Subcutaneous abdominal adipose tissue (tissue), 5 donors: ENCODE results near the gene SHISA6.

Experiments used
- H3K27ac ChIP-seq: one replicate; pipeline ENCODE4 v1.7.0; 2013; ENCODE audit warnings: low read depth, mild to moderate bottlenecking, inconsistent platforms, low read length, moderate library complexity
- H3K27me3 ChIP-seq, 5 donors: one replicate each; pipeline ENCODE4 v1.7.0; 2013; ENCODE audit warnings: low read length in 5 of 5, inconsistent platforms in 1 of 5; ENCODE audit not compliant: control insufficient read depth in 5 of 5, insufficient read depth in 4 of 5
- H3K36me3 ChIP-seq, 5 donors: one replicate each; pipeline ENCODE4 v1.7.0; 2013; ENCODE audit warnings: low read length in 5 of 5; ENCODE audit not compliant: control insufficient read depth in 5 of 5, insufficient read depth in 5 of 5
- H3K4me1 ChIP-seq, 5 donors: one replicate each; pipeline ENCODE4 v1.7.0; 2013; ENCODE audit warnings: low read length in 5 of 5, mild to moderate bottlenecking in 3 of 5, moderate library complexity in 1 of 5; ENCODE audit not compliant: control insufficient read depth in 5 of 5, insufficient read depth in 5 of 5
- H3K4me3 ChIP-seq, 5 donors: one replicate each; pipeline ENCODE4 v1.7.0; 2013; ENCODE audit warnings: low read length in 5 of 5, low read depth in 1 of 5
- H3K9ac ChIP-seq, 5 donors: one replicate each; pipeline ENCODE4 v1.7.0; 2013; ENCODE audit warnings: low read length in 5 of 5, mild to moderate bottlenecking in 4 of 5, moderate library complexity in 3 of 5
- H3K9me3 ChIP-seq, 5 donors: one replicate each; pipeline ENCODE4 v1.7.0; 2013; ENCODE audit warnings: low read length in 5 of 5; ENCODE audit not compliant: control insufficient read depth in 5 of 5
- donor health status: healthy.
- donor health status: healthy.
- donor health status: healthy.
- donor health status: healthy.
- donor health status: healthy.

The SHISA6 gene

GRCh38 chr17:11608396-11608795 lies 367.4 kb downstream of the SHISA6 start:
- H3K36me3 ChIP-seq, result no peaks in the 10 kb centered on the region
- peaks cover 0 to 3% (median 0%) of the 10 kb centered on the region in 5 donors for H3K27me3 ChIP-seq
- peak overlapping the region in 1 of 5 donors; percentile 18 for H3K9ac ChIP-seq
- H3K9me3 ChIP-seq, result no peaks in the 10 kb centered on the region
- H3K27ac ChIP-seq, result peak overlapping the region; percentile 21
- H3K4me3 ChIP-seq, result peak overlapping the region in 1 of 5 donors; percentile 11
- peaks cover 4 to 16% (median 9%) of the 10 kb centered on the region in 5 donors for H3K4me1 ChIP-seq

GRCh38 chr17:11610999-11611566 lies 370.1 kb downstream of the SHISA6 start:
- Histone ChIP-seq H3K4me1 (peaks cover 4 to 16% (median 9%) of the 10 kb centered on the region in 5 donors), H3K9me3 (no peaks in the 10 kb centered on the region), H3K27ac (no peak overlapping the region), H3K4me3 (no peak overlapping the region), H3K9ac (no peak overlapping the region), H3K36me3 (no peaks in the 10 kb centered on the region), H3K27me3 (peaks cover 0 to 3% (median 0%) of the 10 kb centered on the region in 5 donors)

- H3K27me3 ChIP-seq, result peaks cover 0 to 3% (median 0%) of the 10 kb centered on the region in 5 donors
- H3K4me1 ChIP-seq, result peaks cover 1 to 13% (median 7%) of the 10 kb centered on the region in 5 donors
- H3K27ac ChIP-seq, result no peak overlapping the region
- H3K9ac ChIP-seq, result no peak overlapping the region
- no peaks in the 10 kb centered on the region for H3K36me3 ChIP-seq
- H3K9me3 ChIP-seq, result no peaks in the 10 kb centered on the region
- H3K4me3 ChIP-seq, result no peak overlapping the region
These were observed 371.9 kb downstream of the SHISA6 start for GRCh38 chr17:11612956-11613355.
